NCI-H1694 (cell line): ENCODE measurements around the gene PRKCA.
"Not testable (repeated sequence)": the region's sequence is repeated elsewhere in the genome, so short reads cannot be mapped to it uniquely, and the experiment has no call there.

Experiments used
- DNase-seq: peaks from one replicate; lab custom pipeline; 2025; lab: John Stamatoyannopoulos, UW

Gene PRKCA

DNA sequence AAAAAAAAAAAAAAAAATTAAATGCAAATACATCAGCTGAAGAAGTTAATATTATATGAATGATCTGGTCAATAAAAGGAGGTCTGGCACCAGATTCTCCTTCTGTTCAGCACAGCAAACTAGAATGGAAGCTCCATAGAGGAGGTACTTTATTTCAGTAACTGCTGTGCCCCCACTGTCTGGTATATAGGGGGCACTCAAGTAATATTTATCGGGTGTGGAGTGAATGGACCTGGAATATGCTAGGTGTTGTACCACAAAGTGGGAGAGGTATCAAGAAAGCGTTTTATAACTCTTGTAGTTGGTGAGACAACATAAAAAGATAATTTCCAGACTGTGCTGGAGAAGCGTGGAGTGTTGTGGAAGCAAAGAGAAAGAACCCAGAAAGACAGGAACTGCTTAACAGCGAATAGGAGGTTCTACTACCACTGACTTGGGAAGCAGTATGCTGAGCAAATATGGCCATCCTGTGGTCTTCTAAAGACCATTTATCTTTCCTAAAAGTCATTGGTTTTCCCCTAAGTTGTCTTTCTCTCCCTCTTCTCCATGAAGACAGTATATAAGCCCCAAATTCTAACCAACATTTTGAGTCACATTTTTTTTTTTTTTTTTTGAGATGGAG lies 12.2 kb upstream of the PRKCA start:
- no peak for DNase-seq

DNA sequence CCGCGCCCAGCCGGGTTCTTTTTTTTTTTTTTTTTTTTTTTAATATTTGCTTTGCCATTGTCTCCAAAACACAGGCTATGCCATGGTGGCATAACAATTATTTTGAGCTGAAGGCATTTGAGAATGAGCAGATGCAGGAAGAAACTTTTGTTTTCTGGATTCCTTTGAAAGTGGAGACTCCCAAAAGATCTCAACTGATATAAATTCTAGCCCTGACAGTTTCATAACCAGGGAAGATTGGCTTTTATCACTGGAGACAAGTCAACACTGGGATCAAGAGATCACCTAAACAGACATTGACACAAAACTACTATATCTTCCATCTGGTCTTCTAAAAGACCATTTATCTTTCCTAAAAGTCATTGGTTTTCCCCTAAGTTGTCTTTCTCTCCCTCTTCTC lies 10.1 kb upstream of the PRKCA start:
- DNase-seq: no peak

DNA sequence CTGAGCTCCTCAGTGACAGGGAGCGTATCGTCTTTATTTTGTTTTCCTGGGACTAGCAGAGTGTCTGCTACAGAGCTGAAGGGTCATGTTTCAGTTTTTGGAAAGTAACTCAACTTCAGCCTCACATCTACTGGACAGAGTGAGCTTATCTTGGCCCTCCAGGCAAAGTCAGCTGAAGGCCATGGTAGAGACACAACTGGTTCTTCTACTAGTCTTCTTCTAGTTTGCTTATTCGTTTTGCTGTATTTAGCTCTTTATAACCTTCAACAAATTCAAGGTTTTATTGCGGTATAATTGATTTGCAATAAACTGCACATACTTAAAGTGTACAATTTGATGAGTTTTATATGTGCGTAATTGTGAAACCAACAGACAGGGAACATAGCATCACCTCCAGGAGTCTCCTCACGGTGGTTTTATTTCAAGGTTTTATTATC lies 6.1 kb upstream of the PRKCA start:
- DNase-seq: no peak

DNA sequence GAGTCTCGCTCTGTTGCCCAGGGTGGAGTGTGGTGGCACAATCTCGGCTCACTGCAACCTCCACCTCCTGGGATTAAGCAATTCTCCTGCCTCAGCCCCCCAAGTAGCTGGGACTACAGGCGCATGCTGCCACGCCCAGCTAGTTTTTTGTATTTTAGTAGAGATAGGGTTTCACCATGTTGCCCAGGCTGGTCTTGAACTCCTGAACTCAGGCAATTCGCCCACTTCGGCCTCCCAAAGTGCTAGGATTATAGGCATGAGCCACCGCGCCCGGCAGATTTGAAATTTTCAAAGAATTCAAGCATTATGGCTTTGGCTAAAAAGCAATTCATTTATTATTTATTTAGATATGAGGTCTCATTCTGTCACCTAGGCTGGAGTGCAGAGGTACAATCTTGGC lies 5.0 kb upstream of the PRKCA start:
- DNase-seq: not testable (repeated sequence)

DNA sequence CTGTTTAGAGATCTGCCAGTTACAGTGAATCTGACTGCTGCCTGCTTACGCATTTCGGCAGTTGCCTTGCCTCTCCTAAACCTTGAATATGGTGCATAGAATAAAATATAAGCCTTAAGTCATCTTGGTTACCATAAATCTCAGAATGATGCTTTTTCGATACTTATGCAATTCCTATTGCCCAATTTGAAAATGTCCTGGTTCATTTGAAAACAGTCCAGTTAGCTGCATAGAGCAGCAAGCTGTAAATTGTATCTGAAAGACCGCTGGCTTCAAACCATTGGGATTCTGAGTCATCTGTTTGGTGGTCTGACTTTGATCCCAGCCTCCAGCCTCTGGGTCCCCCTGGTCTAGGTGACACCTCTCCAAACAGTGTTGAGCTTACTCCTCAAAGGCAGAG lies 2.7 kb upstream of the PRKCA start:
- no peak for DNase-seq

DNA sequence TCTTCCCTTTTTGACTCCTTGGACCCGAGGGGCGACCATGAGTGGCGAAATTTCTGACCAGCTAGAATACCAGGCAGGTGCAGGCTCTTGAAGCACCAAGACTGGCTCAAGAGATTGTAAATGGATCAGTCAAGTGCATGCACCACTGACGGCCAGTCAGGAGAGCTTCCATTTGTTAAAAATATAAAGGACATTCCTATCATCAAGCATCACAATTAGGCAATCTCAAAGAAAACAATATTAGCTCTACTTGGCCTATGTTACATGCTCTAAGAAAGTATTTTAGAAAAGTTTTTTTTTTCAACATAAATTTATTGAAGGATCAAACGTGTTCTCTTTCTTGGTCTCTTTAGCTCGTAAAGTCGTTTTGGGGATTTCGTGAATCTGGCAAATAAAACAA lies 1.5 kb upstream of the PRKCA start:
- no peak for DNase-seq

DNA sequence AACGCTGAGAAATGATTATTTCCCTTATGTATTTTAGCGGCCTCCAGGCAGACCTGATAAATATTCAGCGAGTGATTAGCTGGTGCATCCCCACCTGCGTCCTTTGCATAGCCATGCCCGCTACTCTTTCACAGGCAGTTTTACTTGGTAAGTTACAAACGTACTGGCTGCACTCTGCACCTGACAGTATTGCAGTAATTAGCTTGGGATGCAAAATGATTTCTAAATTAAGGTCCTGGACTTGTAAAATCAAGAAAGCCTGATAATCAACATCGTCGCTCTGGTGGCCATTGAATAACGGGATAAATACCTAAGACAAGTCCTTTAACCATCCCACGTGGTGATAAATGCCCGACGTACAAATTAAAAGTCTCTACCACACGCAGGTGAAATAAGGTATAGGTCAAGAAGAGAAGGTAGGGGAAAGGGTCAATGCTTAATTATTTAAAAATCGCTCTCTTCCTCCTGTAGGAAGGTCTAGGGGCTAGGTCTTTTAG lies 998 bp upstream of the PRKCA start:
- no peak for DNase-seq

DNA sequence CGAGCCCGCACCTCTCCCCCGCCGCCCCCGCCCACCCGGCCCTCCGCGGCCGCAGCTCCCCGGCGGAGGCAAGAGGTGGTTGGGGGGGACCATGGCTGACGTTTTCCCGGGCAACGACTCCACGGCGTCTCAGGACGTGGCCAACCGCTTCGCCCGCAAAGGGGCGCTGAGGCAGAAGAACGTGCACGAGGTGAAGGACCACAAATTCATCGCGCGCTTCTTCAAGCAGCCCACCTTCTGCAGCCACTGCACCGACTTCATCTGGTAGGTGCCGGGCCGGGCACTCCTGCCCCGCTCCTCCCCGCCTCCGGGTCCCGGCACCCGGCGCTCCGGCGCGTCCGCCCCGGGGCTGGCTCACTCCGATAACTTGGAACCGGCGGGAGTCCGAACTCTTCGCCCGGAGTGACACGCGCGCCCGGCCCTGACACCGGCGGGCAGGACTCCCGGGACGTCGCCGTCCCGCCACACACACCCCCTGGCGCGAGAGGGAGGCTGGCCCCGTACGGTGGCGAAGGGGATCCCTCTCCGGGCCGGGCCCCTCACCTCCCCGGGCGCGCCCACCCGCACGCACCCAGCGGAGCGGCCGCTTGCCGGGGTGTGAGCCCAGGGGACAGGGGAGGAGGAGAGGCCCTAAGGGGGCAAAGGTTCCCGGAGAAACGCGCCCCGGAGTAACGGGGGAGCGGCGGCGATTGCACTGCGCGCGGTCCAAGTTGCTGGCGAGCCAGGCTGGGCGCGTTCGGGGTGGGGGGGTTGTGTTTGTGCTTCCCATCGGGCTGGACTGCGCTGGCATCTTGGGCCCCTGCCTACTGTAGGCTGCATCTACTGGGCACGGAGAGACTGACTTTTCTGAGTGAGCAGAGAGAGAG lies 581 bp downstream of the PRKCA start:
- DNase-seq: no peak

DNA sequence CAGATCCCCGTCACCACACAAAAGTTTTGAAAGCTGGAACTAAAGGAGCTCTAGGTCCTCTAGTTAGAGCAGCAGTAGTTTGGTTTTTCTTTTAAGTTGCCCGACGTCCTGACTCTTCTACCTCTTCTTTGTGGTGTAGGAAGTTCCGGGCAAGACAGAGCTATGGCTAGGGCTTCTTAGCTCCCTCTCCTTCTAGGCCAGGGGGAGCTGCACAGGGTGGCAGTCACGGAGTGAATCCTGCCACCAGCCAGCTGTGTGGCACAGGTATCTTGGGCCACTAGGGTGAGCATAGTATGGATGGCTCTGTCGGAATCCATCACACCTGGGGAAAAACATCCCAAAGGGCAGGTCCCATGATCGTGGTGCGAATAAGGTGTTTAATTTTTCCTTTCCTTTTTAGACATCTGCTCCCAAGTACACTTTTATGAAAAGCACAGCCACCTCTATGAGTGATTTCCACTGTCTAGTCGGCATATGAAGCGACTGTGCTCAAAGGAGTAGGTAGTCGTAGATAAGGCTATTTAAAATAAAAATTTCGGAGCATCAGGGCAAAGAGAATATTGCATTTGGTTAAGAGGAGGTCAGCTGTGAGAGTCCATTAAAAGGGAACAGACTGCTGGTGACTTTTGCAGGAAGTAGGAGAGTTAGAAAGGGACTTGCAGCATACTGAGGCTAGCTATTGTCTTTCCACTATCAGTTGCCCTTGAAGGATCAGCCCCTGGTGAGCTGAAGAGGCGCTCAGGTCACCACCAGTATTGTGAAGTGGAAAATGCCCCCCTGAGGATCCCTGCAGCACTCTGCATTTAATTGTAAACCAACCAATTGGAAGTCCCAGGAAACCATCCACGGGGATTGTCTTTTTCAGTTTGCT lies 2.1 kb downstream of the PRKCA start:
- DNase-seq: no peak

DNA sequence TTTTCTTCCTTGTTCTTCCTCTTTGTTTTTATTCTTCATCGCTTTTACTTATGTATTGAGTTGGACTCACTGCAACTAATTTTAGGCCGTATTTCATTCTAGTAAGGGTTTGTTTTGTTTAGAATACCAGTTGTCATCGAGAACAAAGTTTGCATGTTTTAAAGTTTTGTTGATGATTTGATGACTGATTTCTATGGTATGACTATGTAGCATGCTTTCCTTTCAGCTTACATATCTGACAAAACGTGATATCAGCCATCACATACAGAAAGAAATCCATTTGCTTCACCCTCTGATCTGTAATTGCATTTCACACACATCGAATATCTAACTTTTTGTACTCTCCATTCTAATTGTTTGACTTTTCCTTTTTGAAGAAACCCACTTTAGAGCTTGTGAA lies 4.0 kb downstream of the PRKCA start:
- no peak for DNase-seq

DNA sequence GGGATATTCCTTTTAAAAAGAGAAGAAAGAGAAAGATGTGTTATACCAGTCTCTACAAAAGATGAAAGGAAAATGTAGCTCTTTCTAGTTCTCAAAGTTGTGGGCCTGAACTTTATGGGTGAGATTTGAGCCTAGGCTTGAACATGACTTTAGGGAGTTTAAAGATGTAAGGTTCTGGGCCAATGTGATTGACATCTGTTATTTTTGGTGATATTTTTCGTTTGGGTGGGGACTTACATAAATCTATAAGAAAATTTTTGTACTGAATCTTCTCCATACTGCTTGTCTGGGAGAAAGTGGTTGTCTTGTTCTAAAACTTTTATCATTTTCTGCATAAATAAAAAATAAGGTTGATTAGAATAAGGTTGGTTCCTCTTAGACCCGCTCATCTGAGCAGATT lies 4.8 kb downstream of the PRKCA start:
- DNase-seq: no peak

DNA sequence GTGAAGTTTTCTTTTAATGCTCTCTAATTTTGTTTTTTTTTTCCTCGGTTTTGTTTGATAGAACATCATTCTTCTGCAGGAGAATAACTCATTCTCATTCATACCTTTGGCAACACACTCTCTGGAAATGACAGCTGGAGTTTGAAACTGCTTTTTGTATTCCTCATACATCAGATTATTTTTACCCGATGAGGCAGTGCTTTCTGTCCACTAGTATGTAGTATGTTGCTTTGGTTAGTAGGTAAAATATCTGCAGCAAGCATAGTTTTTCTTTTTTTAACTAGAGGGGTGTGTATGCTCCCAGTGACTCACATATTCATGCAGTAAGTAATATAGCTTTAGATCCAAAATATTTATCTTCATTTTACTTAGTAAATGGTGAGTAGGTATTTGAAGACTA lies 6.4 kb downstream of the PRKCA start:
- no peak for DNase-seq

DNA sequence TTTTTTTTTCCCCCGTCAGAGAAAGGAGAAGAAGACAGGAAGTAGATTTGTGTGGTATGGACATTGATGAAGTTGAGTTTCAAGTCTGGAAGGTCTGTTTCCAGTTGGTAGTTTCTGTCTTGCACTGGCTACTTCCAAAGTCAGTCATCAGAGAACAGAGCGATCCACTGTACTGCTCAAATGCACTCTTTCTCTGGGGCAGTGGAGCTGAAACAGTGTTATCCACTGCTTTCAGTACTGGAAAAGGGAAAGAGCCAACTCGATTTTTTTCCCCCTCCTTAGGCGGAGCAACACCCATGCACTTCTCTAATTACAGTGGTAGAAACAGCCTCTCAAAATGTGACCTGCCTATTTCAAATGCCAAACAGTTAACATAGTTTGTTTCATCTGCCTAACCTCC lies 7.4 kb downstream of the PRKCA start:
- DNase-seq: no peak

DNA sequence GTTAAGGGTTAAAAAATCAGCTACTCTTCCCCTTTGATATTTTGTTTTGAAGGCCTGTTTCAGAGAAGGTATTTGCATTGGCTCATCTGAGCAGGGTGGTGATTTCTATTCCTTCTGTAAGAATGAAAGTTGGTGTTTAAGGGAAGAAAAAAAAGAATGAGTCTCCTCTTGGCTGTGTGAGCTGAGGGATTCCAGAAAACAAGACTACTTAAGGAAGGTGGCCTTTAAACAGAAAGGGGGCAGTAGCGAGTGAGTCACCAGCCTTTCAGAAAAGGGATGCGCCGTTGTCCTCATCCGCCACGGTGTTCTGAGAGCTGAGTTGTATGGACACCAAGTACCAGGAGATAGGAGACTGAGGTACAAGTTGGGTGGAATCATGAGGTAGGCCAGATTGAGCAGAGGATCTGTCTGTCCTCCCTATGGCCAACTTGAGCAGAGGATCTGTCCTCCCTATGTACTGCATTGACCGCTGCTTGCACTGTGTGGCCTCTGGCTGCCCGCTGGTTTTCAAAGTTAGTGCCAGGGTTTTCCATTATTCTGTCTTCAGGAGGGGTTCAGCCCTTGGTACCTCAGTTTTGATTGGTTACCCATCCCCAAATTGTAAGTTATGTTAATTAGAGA lies 8.2 kb downstream of the PRKCA start:
- DNase-seq: no peak

DNA sequence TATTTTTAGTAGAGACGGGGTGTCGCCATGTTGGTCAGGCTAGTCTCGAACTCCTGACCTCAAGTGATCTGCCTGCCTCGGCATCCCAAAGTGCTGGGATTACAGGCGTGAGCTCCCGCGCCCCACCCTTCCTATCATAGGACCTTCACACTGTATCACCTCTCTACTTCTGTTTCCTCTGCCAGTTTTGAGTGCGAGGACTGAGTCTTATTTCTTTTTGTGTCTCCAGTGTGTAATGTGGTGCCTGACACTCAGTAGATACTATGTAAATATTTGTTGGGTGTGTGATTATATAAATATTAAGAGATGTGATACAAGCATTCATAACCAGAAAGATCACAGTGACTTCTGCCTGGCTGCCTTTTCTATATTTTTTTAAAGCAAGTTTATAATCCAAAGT lies 10.5 kb downstream of the PRKCA start:
- DNase-seq: no peak

DNA sequence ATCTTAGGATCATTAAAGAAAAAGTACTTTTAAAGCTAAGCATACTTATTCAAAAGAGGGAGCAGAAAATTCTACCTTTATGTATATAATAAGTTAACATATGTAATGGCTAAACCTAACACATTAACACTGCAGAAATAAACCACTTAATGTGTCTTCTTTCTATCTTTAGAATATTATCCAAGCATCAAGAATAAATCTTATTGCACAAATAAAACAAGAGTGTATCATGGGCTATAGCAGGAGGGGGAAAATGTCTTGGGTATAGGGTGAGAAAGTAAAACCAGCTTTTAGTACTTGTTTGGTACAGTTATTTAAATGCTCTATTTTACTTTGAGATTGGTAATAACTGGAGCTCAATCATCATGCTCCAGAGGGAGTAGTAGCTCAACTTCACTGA lies 10.9 kb downstream of the PRKCA start:
- no peak for DNase-seq

DNA sequence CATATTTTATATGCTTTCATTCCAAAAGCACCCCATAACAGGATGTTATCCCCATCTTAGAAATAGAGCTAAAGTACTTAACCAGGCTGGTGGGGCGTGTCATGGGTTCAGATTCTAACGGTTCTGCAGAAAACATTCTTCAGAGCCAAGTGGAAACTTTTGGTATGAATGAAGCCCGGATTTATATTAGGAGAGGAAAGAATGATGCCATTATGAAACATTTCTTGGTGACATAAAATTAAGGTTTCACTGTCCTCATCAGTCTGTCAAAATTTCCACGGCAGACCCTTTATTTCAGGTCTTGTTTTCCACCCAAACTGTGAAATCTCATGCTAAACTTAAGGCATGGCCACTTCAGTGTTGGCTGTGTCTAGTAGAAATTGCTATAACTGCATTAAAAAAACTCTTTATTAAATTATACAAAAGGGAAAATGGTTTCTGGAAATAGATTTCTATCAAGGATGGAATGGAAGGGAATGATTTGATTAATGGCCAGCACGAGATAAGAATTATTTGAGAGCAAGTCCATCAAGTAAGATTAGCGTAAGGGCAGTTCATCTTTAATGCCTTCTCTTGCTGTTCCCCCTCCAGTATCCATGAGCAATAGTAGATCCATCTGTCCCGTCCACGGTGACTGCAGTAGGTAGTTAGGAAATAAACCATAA lies 11.7 kb downstream of the PRKCA start:
- no peak for DNase-seq

DNA sequence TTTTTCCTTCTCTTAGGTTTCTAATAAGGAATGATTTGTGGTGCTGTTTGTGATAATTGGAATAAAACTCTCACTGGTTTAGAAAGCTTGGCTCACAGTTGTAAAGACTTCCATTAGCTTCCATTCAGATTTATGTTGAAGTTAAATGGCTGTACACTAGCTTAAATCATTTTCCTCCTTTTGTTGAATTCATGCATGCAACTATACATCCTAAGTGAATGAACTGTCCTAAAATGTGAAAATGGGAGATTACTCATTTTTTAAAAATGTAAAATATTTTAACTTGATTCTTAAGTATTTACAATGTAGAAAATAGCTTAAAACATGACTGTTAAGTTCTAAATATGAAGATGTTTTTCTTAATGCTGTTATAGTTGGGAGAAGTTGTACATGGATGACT lies 15.2 kb downstream of the PRKCA start:
- DNase-seq: no peak

DNA sequence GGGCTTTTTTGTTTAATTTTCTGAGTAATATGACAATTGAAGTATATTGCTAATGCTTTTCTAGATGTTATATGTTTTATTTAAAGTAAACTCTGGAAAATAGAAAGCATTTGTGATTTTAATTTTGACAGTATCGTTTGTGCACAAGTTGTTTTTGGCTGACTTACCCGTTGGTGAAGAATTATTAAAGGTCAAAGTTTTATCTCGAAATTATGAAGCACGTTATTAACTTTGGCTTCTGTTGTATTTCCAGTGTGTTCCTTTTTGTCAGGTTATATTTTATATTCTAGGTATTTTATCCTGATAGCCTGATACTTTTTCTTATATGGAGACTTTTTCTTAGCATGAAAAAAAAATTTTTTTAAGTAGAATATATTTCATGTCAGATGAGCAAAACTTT lies 16.8 kb downstream of the PRKCA start:
- no peak for DNase-seq

DNA sequence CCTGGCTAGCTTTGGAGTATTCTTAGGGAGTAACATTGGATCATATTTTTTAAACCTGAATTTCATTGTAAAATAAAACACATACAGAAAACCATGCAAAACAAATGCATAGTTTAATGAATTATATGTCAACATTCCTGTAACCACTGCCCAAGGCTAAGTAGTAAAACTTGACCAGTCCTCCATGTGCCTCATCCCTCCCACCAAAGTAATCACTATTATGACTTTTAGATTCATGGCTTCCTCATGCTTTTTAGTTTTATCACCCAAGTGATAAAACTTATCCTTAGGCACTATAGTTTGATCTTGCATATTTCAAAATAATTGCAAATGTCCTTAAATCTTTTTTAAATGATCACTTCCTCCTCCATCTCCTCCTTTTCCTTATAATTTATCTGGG lies 20.4 kb downstream of the PRKCA start:
- DNase-seq: no peak

DNA sequence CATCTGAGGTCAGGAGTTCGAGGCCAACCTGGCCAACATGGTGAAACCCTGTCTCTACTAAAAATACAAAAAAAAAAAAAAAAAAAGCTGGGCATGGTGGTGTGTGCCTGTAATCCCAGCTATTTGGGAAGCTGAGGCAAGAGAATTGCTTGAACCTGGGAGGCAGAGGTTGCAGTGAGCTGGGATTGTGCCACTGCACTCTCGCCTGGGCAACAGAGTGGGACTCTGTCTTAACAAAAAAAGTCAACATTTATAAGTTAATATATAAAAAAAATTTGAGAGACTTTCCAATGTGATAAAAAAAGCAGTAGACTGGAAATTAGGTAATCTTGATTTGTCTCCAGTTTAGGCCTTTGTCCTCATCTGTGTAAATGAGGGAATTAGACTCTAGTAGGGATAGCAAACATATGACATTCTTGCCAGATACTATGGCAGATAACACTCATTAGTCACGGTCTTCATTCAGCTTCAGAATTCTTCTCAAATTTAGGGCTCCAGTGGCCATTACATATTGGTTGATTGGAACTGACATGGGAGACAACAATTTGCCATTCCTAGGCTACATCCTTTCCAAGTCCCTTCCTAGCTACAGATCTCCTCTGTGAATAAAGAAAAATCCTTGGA lies 22.1 kb downstream of the PRKCA start:
- DNase-seq: not testable (repeated sequence)
